Stimulated activated naive CD4-positive, alpha-beta T cell treated with Interleukin-2 at 50 U/mL for 16 hours (primary cell): ENCODE results near the gene HIRA.
A peak's percentile ranks its signal among the peaks of the same experiment; 100 is the strongest.
"Not testable (repeated sequence)": the region's sequence is repeated elsewhere in the genome, so short reads cannot be mapped to it uniquely, and the experiment has no call there.

Experiments
- DNase-seq: peaks from one replicate; lab custom pipeline; 2025; lab: John Stamatoyannopoulos, UW

The HIRA gene

GRCh38 chr22:19440411-19441195 lies 9.1 kb upstream of the HIRA start:
- DNase-seq = no peak

- DNase-seq = no peak
These were observed 6.8 kb upstream of the HIRA start for GRCh38 chr22:19438298-19438697.

GRCh38 chr22:19436444-19437161 lies 5.1 kb upstream of the HIRA start:
- not testable (repeated sequence) for DNase-seq

- no peak for DNase-seq
These were observed 3.5 kb upstream of the HIRA start for GRCh38 chr22:19434829-19435580.

GRCh38 chr22:19434401-19434800 lies 2.9 kb upstream of the HIRA start:
- no peak for DNase-seq

- peak; percentile 90 for DNase-seq
These were observed 759 bp upstream of the HIRA start, which contains the start of gene MRPL40 for GRCh38 chr22:19432133-19432851. Gene MRPL40, plus strand, starts transcription at chr22:19432545. Its CDS starts 10 bp downstream, at chr22:19432555.

GRCh38 chr22:19430890-19431541 lies 517 bp downstream of the HIRA start:
- no peak for DNase-seq

- peak; percentile 35 for DNase-seq
These were observed 1.3 kb downstream of the HIRA start for GRCh38 chr22:19429950-19430889.

- no peak for DNase-seq
These were observed 7.4 kb downstream of the HIRA start for GRCh38 chr22:19424186-19424500.

GRCh38 chr22:19422440-19423301 lies 8.9 kb downstream of the HIRA start:
- no peak for DNase-seq

- no peak for DNase-seq
These were observed 11.2 kb downstream of the HIRA start for GRCh38 chr22:19420321-19420720.

GRCh38 chr22:19419464-19420178 lies 11.9 kb downstream of the HIRA start:
- DNase-seq = peak; percentile 27

GRCh38 chr22:19419086-19419463 lies 12.5 kb downstream of the HIRA start:
- DNase-seq = no peak

- DNase-seq = no peak
These were observed 18.6 kb downstream of the HIRA start for GRCh38 chr22:19412923-19413322.

- no peak for DNase-seq
These were observed 19.1 kb downstream of the HIRA start for GRCh38 chr22:19412478-19412877.

GRCh38 chr22:19411690-19412045 lies 19.9 kb downstream of the HIRA start:
- no peak for DNase-seq

- no peak for DNase-seq
These were observed 20.4 kb downstream of the HIRA start for GRCh38 chr22:19410941-19411689.
